Spleen (tissue), 11 donors: Measurements from ENCODE around the gene LEF1. TPM values are rescaled to one million over a fixed set of nuclear protein-coding genes. Genes with fewer than 3 reads are reported as not detected.

Experiments
- DNase-seq: peaks from one replicate; pipeline ENCODE4 v3.0.0-alpha.2; 2020
- H3K27ac ChIP-seq, 8 donors: fragments of 200-600 bp; sonication (generic) in 7 of 8; 1 replicate in 4 of 8; 2 replicates in 4 of 8; pipeline versions ENCODE4 v1.5.0 to v1.8.0; 2016 to 2021; ENCODE audit warnings: inconsistent platforms in 4 of 8, mild to moderate bottlenecking in 4 of 8, moderate library complexity in 1 of 8
- H3K27me3 ChIP-seq, 7 donors: fragments of 200-600 bp; sonication (generic) in 6 of 7; replicated peaks in 1 of 7; 1 replicate in 4 of 7; 2 replicates in 3 of 7; pipeline versions ENCODE4 v1.5.0 to v1.8.0; 2016 to 2021; ENCODE audit warnings: inconsistent platforms in 3 of 7, mild to moderate bottlenecking in 1 of 7
- H3K36me3 ChIP-seq, 6 donors: fragments of 200-600 bp; sonication (generic) in 5 of 6; 1 replicate in 4 of 6; 2 replicates in 2 of 6; pipeline versions ENCODE4 v1.5.0 to v1.8.0; 2016 to 2021; ENCODE audit warnings: inconsistent platforms in 2 of 6
- H3K4me1 ChIP-seq, 6 donors: fragments of 200-600 bp; sonication (generic) in 5 of 6; 1 replicate in 3 of 6; 2 replicates in 3 of 6; pipeline versions ENCODE4 v1.5.0 to v1.8.0; 2016 to 2021; ENCODE audit warnings: inconsistent platforms in 3 of 6
- H3K4me3 ChIP-seq, 8 donors: fragments of 200-600 bp; sonication (generic) in 7 of 8; 1 replicate in 4 of 8; 2 replicates in 4 of 8; pipeline versions ENCODE4 v1.5.0 to v1.8.0; 2016 to 2021; ENCODE audit warnings: inconsistent platforms in 4 of 8, mild to moderate bottlenecking in 4 of 8, moderate library complexity in 2 of 8
- H3K9me3 ChIP-seq, 8 donors: fragments of 200-600 bp; sonication (generic) in 7 of 8; 1 replicate in 4 of 8; 2 replicates in 4 of 8; pipeline versions ENCODE4 v1.5.0 to v1.8.0; 2016 to 2021; ENCODE audit warnings: inconsistent platforms in 4 of 8
- POLR2A ChIP-seq, 3 donors: fragments of 450-650 bp; IDR thresholded peaks; one replicate each; pipeline ENCODE4 v1.5.1; 2017; ENCODE audit warnings: antibody characterized with exemption in 3 of 3, mild to moderate bottlenecking in 1 of 3
- POLR2AphosphoS5 ChIP-seq, 3 donors: sonication (generic); formaldehyde crosslinking; IDR thresholded peaks; one replicate each; pipeline ENCODE4 v1.5.1; 2017; ENCODE audit warnings: antibody characterized with exemption in 3 of 3
- WGBS, 5 donors: extraction: QIAGEN DNeasy Blood & Tissue Kit in 3 of 5; methylation state at CpG; one replicate each; pipeline versions ENCODE4 v1.1.5 to v1.1.7; 2013 to 2018; 5-methylcytosine and 5-hydroxymethylcytosine counted together
- intact Hi-C: fragments of 100-400 bp; cut with DNase I; formaldehyde crosslinking; loops from one replicate; pipeline ENCODE4 v1.15.0; 2023; ENCODE audit warnings: low total_unique reads
- polyA plus RNA-seq, 3 donors: library from polyadenylated mRNA; stranded (reverse); fragments of 200-250 nt; gene quantifications; one replicate each; pipeline ENCODE4 v1.2.1, GENCODE V29; 2013
- total RNA-seq, 7 donors: library from RNA; depleted of rRNA in 3 of 7; stranded (reverse); fragments of >200 nt in 3 of 7; fragmentation: NEBNext Ultra II Directional in 4 of 7; extraction: Animal tissue kit (Norgen Biotek cat#: 25700) in 4 of 7; gene quantifications; one replicate each; pipeline versions ENCODE4 v1.1.0 to v1.2.1, GENCODE V29; 2016 to 2021
- TF ChIP-seq, protein P1 (sequence below), 11 experiments: fragments of 200-600 bp in 7 of 11; fragments of 450-650 bp in 4 of 11; sonication (generic) in 4 of 11; IDR thresholded peaks in 8 of 11; conservative IDR thresholded peaks in 3 of 11; 1 replicate in 7 of 11; 2 replicates in 4 of 11; pipeline versions ENCODE4 v1.4.0 to v1.8.0; 2016 to 2021; ENCODE audit warnings: antibody characterized with exemption in 11 of 11, inconsistent platforms in 4 of 11, mild to moderate bottlenecking in 1 of 11
- donor health status: healthy with polysubstance abuse.
- donor health status: DM: no; HTN: no; CAD: no; lungs with moderate emphysema.
- donor health status: DM: no; HTN: no; CAD: no.
- donor health status: Bipolar disorder and iron deficiency.
- donor health status: healthy.
- donor health status: DM: no; HTN: no; CAD: no.
- donor health status: DM: yes; HTN: yes; CAD: no.

LEF1 gene
- total and polyA plus RNA-seq, 10 donors: 7.8 to 55.4 (median 33.9) TPM

DNA sequence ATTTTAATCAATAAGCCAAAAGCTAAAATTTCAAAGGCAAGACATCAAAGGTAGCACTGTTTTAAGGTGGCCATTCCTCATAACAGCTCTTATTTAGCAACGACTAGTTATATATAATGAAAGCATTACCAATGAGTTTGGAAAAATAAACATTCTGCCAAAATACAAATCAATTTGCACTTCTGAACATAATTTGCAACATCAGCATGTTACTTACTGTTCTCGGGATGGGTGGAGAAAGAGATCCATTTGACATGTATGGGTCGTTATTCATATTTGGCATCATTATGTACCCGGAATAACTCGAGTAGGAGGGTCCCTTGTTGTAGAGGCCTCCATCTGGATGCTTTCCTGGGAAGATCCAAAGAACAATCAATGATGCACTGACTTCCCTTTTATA is 5.4 kb downstream of the LEF1 start:
- peak overlapping the region in 3 of 8 donors; percentile 2 to 35 (median 3) for H3K4me3 ChIP-seq
- peaks cover 4 to 35% (median 18%) of the 10 kb centered on the region in 6 donors for H3K4me1 ChIP-seq
- H3K27ac ChIP-seq: peak overlapping the region in 1 of 8 donors; percentile 27
- intact Hi-C loops: no loop called here
- TF ChIP-seq POLR2AphosphoS5 (IDR thresholded peaks at IDR 0.05): no peak
- TF ChIP-seq POLR2A (IDR thresholded peaks at IDR 0.05): no peak
- TF ChIP-seq, protein P1, sequence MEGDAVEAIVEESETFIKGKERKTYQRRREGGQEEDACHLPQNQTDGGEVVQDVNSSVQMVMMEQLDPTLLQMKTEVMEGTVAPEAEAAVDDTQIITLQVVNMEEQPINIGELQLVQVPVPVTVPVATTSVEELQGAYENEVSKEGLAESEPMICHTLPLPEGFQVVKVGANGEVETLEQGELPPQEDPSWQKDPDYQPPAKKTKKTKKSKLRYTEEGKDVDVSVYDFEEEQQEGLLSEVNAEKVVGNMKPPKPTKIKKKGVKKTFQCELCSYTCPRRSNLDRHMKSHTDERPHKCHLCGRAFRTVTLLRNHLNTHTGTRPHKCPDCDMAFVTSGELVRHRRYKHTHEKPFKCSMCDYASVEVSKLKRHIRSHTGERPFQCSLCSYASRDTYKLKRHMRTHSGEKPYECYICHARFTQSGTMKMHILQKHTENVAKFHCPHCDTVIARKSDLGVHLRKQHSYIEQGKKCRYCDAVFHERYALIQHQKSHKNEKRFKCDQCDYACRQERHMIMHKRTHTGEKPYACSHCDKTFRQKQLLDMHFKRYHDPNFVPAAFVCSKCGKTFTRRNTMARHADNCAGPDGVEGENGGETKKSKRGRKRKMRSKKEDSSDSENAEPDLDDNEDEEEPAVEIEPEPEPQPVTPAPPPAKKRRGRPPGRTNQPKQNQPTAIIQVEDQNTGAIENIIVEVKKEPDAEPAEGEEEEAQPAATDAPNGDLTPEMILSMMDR (IDR thresholded peaks at IDR 0.05 in 8 of 11, conservative IDR thresholded peaks at IDR 0.05 in 3 of 11): no peak
- 81 to 85% (median 83%) methylated on average over 5 of the region's 5 CpGs for WGBS, 5 donors
- DNase-seq: no peak
- H3K36me3 ChIP-seq: no peaks in the 10 kb centered on the region
- H3K9me3 ChIP-seq: no peaks in the 10 kb centered on the region
- H3K27me3 ChIP-seq: peaks cover 0 to 82% (median 29%) of the 10 kb centered on the region in 7 donors

DNA sequence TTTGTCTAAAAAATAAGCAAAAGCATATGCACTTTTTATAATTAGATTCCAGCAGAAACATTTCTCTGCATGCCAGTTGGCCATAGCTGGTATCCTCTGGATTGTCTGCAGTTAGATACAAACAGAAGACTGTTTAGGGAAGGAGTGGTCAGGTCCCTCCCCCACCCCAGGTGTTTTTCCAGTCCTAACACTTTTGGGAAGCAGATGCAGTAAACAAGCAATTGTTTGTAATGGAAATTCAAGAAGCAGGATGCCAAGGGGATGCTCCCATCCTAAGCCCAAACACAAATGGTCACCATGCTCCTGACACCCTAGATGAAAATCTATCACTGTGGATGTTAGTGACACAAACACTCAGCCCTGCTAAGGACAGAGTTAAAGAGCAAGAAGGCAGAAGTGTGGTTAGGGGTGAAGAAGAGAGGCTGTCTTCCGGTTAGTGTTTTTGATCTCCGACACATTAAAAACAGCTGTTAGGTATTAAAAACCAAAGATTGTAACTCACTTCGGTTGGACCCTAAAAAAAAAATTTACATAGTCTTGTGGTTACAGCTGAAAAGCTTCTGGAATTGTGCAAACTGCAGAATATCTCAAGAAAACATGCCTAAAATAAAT is 7.9 kb downstream of the LEF1 start:
- TF ChIP-seq POLR2AphosphoS5 (IDR thresholded peaks at IDR 0.05) (no peak), POLR2A (IDR thresholded peaks at IDR 0.05) (no peak)
- TF ChIP-seq, protein P1 (IDR thresholded peaks at IDR 0.05 in 8 of 11, conservative IDR thresholded peaks at IDR 0.05 in 3 of 11): no peak
- WGBS, 5 donors: 37 to 68% (median 58%) methylated on average over 3 of the region's 3 CpGs
- intact Hi-C loops: no loop called here
- no peaks in the 10 kb centered on the region for H3K36me3 ChIP-seq
- peaks cover 0 to 12% (median 0%) of the 10 kb centered on the region in 6 donors for H3K4me1 ChIP-seq
- no peak for DNase-seq
- H3K4me3 ChIP-seq: peak overlapping the region in 2 of 8 donors; percentile 9 to 17
- H3K27me3 ChIP-seq: peaks cover 0 to 62% (median 7%) of the 10 kb centered on the region in 7 donors
- peak overlapping the region in 1 of 8 donors; percentile 8 for H3K27ac ChIP-seq
- no peaks in the 10 kb centered on the region for H3K9me3 ChIP-seq

DNA sequence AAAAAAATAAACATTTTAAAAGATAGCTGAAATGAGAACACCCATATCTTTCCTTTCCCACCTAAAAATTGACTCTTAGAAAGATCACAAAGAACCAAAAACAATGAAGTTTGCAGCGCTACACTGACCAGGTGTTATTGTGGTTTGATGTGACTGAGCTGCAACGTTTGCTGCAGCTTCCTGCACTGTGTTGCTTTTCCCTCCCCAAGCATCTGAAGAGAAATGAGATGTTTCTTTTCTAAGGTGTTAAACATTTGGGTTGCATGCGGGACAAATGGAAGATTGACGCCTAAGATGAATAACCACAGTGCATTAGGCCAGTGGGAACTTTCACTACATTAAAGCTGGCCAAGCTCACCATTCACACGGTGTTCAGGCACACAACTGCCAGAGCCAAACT is 8.9 kb downstream of the LEF1 start:
- peaks cover 0 to 58% (median 0%) of the 10 kb centered on the region in 7 donors for H3K27me3 ChIP-seq
- H3K4me3 ChIP-seq: no peak overlapping the region
- WGBS, 5 donors: 45 to 67% (median 65%) methylated on average over 5 of the region's 5 CpGs
- H3K9me3 ChIP-seq: no peaks in the 10 kb centered on the region
- TF ChIP-seq POLR2AphosphoS5 (IDR thresholded peaks at IDR 0.05): peak in 1 of 3 donors; percentile 13
- TF ChIP-seq POLR2A (IDR thresholded peaks at IDR 0.05): no peak
- intact Hi-C loops: no loop called here
- H3K4me1 ChIP-seq: peaks cover 0 to 8% (median 0%) of the 10 kb centered on the region in 6 donors
- DNase-seq: no peak
- no peaks in the 10 kb centered on the region for H3K36me3 ChIP-seq
- H3K27ac ChIP-seq: peak overlapping the region in 1 of 8 donors; percentile 8

DNA sequence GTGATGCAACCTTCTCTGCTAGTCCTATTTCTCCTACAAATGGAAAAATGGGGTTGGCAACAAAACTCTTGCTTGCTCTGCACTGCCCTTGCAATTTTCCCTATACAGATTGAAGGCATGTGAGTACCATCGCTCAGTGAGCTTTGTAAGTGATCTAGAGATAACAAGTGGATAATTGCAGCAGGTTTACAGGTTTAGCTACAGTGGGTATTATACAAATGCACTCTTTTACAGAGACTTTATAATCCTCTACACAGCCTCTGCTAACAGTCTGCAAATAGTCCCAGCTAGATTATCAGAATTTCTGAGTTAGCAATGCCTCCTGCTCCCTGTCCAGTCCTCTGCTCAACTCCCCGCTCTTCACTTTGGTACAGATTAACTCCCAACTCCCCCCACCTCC is 11.1 kb downstream of the LEF1 start:
- Histone ChIP-seq H3K4me1 (peaks cover 0 to 8% (median 0%) of the 10 kb centered on the region in 6 donors), H3K27ac (no peak overlapping the region), H3K27me3 (peaks cover 0 to 39% (median 0%) of the 10 kb centered on the region in 7 donors), H3K36me3 (no peaks in the 10 kb centered on the region), H3K9me3 (no peaks in the 10 kb centered on the region), H3K4me3 (no peak overlapping the region)
- TF ChIP-seq, protein P1 (IDR thresholded peaks at IDR 0.05 in 8 of 11, conservative IDR thresholded peaks at IDR 0.05 in 3 of 11): no peak
- TF ChIP-seq POLR2AphosphoS5 (IDR thresholded peaks at IDR 0.05) (no peak), POLR2A (IDR thresholded peaks at IDR 0.05) (no peak)
- intact Hi-C loops: no loop called here
- no peak for DNase-seq
- 82 to 93% (median 91%) methylated on average over 2 of the region's 2 CpGs for WGBS, 5 donors
